ENCODE measurements around the gene AHCYL2. TPM values are rescaled to one million over a fixed set of nuclear protein-coding genes. Genes with fewer than 3 reads are reported as not detected.
A peak's percentile ranks its signal among the peaks of the same experiment; 100 is the strongest.

AHCYL2 gene
- polyA plus RNA-seq, 3 donors: 10.7 to 14.6 (median 12.1) TPM

- peaks cover 6% of the 10 kb centered on the region for H3K4me1 Mint-ChIP-seq
- Histone ChIP-seq H3K4me3 (replicated peaks in 1 of 3; ENCODE audit: low read depth in 2 of 3, low read length in 3 of 3) (no peak overlapping the region), H2AFZ (ENCODE audit: insufficient read depth, low read depth, low read length, poor library complexity, severe bottlenecking) (no peak overlapping the region), H3K36me3 (replicated peaks in 1 of 2; ENCODE audit: control insufficient read depth in 1 of 2, insufficient read depth in 2 of 2, low read length in 2 of 2) (peaks cover 0 to 5% of the 10 kb centered on the region in 2 donors), H3K4me2 (replicated peaks; ENCODE audit: extremely low read depth, low read length, poor library complexity, severe bottlenecking) (no peak overlapping the region), H3K4me1 (ENCODE audit: control insufficient read depth in 1 of 2, insufficient read depth in 2 of 2, low read length in 2 of 2) (peaks cover 6 to 10% of the 10 kb centered on the region in 2 donors), H4K20me1 (ENCODE audit: insufficient read depth, low read length) (peaks cover 24% of the 10 kb centered on the region), H3K27me3 (ENCODE audit: control insufficient read depth in 2 of 2, insufficient read depth in 2 of 2, low read length in 2 of 2) (no peaks in the 10 kb centered on the region), H3K9ac (ENCODE audit: insufficient read depth, low read length, poor library complexity, severe bottlenecking) (no peak overlapping the region), H3K27ac (ENCODE audit: low read depth in 1 of 2, low read length in 2 of 2) (peak overlapping the region; percentile 0 to 12), H3K9me3 (replicated peaks in 1 of 2; ENCODE audit: control insufficient read depth in 1 of 2, insufficient read depth in 1 of 2, low read length in 2 of 2) (no peaks in the 10 kb centered on the region), H3K79me2 (ENCODE audit: insufficient read depth, low read length) (peaks cover 3% of the 10 kb centered on the region)
- TF ChIP-seq, protein P1, sequence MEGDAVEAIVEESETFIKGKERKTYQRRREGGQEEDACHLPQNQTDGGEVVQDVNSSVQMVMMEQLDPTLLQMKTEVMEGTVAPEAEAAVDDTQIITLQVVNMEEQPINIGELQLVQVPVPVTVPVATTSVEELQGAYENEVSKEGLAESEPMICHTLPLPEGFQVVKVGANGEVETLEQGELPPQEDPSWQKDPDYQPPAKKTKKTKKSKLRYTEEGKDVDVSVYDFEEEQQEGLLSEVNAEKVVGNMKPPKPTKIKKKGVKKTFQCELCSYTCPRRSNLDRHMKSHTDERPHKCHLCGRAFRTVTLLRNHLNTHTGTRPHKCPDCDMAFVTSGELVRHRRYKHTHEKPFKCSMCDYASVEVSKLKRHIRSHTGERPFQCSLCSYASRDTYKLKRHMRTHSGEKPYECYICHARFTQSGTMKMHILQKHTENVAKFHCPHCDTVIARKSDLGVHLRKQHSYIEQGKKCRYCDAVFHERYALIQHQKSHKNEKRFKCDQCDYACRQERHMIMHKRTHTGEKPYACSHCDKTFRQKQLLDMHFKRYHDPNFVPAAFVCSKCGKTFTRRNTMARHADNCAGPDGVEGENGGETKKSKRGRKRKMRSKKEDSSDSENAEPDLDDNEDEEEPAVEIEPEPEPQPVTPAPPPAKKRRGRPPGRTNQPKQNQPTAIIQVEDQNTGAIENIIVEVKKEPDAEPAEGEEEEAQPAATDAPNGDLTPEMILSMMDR (IDR thresholded peaks at IDR 0.05): no peak
- H3K27me3 Mint-ChIP-seq (ENCODE audit: low read depth in 3 of 3): peaks cover 0 to under 1% (median 0%) of the 10 kb centered on the region in 3 donors
- no peak for DNase-seq
- intact Hi-C loops (cut with micrococcal nuclease): no loop called here
- no peaks in the 10 kb centered on the region for H3K9me3 Mint-ChIP-seq
- H3K27ac Mint-ChIP-seq: peak overlapping the region in 3 of 7 donors; percentile 44 to 84 (median 53)
- H3K4me3 Mint-ChIP-seq: no peak overlapping the region
- 52% methylated on average over 5 of the region's 8 CpGs for WGBS (ENCODE audit: insufficient coverage)
- H3K36me3 Mint-ChIP-seq: peaks cover 17 to 21% of the 10 kb centered on the region in 2 donors
Observed at GRCh38 chr7:129238546-129238945, 13.7 kb downstream of the AHCYL2 start.

DNA sequence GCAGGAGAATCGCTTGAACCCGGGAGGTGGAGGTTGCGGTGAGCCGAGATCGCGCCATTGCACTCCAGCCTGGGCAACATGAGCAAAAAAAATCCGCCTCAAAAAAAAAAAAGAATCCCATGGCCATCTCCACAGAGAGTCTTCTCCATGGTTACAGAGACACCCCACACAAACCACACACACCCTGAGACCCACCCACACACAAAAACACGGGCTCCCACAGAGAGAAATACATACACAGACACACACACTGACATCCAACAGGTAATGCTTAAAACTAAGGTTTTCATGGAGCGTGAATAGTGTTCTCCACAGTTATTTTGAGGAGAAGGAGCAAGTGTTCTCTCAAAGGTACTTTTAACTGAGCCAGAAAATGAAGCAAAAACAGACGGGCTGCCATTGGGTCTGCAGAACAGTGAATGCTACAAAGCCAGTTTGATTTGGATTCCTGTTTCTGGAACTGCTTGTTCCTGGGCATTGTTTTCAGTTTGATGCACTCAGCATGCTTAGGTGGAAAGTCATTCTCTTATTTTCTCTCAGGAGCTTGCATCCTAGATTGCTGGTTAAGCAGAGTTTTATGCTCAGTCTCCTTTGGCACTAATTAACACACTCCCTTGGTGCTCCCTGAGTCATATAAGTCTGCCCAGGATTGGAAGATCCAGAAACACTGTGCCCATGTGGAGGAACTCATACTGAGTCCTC lies 15.4 kb downstream of the AHCYL2 start:
- Histone ChIP-seq H3K4me2 (replicated peaks; ENCODE audit: extremely low read depth, low read length, poor library complexity, severe bottlenecking) (no peak overlapping the region), H3K4me1 (ENCODE audit: control insufficient read depth in 1 of 2, insufficient read depth in 2 of 2, low read length in 2 of 2) (peaks cover 6 to 10% of the 10 kb centered on the region in 2 donors), H3K36me3 (replicated peaks in 1 of 2; ENCODE audit: control insufficient read depth in 1 of 2, insufficient read depth in 2 of 2, low read length in 2 of 2) (peaks cover 5 to 6% of the 10 kb centered on the region in 2 donors), H3K27me3 (ENCODE audit: control insufficient read depth in 2 of 2, insufficient read depth in 2 of 2, low read length in 2 of 2) (no peaks in the 10 kb centered on the region), H2AFZ (ENCODE audit: insufficient read depth, low read depth, low read length, poor library complexity, severe bottlenecking) (no peak overlapping the region), H3K9ac (ENCODE audit: insufficient read depth, low read length, poor library complexity, severe bottlenecking) (no peak overlapping the region), H3K27ac (ENCODE audit: low read depth in 1 of 2, low read length in 2 of 2) (no peak overlapping the region), H3K9me3 (replicated peaks in 1 of 2; ENCODE audit: control insufficient read depth in 1 of 2, insufficient read depth in 1 of 2, low read length in 2 of 2) (no peaks in the 10 kb centered on the region), H3K4me3 (replicated peaks in 1 of 3; ENCODE audit: low read depth in 2 of 3, low read length in 3 of 3) (no peak overlapping the region), H3K79me2 (ENCODE audit: insufficient read depth, low read length) (peaks cover 3% of the 10 kb centered on the region), H4K20me1 (ENCODE audit: insufficient read depth, low read length) (peaks cover 21% of the 10 kb centered on the region)
- Mint-ChIP-seq H3K27me3 (ENCODE audit: low read depth in 3 of 3) (peaks cover 0 to 1% (median 0%) of the 10 kb centered on the region in 3 donors), H3K36me3 (peaks cover 19 to 24% of the 10 kb centered on the region in 2 donors), H3K4me1 (peaks cover 5% of the 10 kb centered on the region), H3K9me3 (peaks cover 0 to 5% (median 0%) of the 10 kb centered on the region in 7 donors), H3K4me3 (no peak overlapping the region), H3K27ac (peak overlapping the region in 1 of 7 donors; percentile 28)
- 100% methylated on average over 5 of the region's 10 CpGs for WGBS (ENCODE audit: insufficient coverage)
- no peak for DNase-seq
- intact Hi-C loops (cut with micrococcal nuclease): no loop called here
- TF ChIP-seq, protein P1 (IDR thresholded peaks at IDR 0.05): no peak
